Femur (tissue), 1 donor: Measurements from ENCODE around the gene RIPOR3.
A peak's percentile ranks its signal among the peaks of the same experiment; 100 is the strongest.
"Not testable (repeated sequence)": the region's sequence is repeated elsewhere in the genome, so short reads cannot be mapped to it uniquely, and the experiment has no call there.

Experiments used
- DNase-seq: peaks from one replicate; pipeline ENCODE4 v3.0.0-alpha.2; 2017

RIPOR3 gene

DNA sequence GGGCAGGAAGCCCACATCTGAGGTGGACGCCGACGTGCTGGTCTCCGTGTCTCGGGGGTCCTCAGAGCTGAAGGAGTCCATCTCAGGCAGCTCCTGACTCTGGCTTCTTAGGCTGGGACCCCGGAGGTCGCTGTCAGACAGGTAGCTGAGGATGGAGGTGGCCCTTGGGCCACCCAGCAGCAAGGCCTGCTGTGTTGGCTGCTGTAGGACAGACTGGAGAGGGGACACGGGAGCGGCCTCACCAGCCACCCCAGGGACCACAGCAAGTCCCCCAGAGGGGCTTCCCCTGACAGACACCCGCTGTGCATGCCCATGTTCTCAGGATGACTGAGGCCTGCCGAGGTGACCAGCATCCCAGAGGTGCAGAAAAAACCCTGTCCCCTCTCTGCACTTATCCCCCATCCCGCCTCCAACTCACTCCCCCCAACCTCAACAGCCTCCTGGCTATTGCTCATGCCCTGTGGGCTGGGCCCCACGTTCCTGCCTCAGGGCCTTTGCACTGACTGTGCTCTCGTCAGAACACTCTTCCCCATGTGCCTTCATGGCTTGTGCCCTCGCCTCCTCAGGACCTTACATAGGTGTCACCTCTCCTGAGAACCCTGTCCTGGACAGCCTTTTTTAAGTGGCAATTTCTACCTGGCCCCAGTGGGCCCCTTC is 88.8 kb downstream of the RIPOR3 start:
- DNase-seq: no peak

DNA sequence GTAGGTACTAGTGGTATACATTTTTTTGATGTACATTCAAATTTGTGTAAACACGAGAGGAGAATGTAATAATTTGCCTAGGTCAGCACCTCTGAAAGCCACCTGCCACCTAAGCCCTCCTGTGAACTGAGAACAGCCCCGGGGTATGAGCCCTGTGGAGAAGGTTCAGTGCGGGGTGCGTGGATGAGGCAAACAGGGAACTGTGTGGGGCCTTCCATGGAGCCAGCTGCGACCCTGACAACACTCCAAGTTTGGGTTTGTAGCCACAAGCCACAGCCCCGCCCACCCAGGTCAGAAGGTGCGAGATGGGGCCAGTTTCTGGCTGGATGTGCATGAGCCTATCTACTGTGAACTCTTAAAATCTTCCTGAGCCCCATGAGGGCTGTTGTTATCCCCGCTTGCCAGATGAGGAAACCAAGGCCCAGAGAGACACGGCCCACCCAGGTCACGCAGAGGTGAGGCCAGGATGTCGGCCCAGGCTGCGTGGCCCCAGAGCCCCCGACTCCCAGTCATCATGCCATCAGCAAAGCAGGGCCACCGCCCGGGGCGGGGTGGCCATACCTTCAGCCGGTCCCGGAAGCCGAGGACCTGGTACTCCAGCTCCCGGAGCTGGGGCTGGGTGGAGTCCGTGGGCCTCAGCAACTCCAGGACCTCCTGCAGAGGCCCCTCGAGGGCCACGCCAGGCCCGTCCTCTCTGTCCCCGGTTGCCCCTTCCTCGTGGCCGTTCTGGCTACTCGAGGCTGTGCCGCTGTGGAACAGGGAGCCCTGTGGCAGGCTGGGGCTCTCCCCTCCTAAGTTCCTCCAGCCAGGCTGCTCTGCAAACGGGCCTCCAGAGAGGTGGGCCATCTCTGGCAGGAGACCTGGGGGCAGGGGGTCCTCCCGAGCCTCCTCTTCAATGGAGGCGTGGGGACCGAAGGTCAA is 89.6 kb downstream of the RIPOR3 start:
- DNase-seq: no peak

DNA sequence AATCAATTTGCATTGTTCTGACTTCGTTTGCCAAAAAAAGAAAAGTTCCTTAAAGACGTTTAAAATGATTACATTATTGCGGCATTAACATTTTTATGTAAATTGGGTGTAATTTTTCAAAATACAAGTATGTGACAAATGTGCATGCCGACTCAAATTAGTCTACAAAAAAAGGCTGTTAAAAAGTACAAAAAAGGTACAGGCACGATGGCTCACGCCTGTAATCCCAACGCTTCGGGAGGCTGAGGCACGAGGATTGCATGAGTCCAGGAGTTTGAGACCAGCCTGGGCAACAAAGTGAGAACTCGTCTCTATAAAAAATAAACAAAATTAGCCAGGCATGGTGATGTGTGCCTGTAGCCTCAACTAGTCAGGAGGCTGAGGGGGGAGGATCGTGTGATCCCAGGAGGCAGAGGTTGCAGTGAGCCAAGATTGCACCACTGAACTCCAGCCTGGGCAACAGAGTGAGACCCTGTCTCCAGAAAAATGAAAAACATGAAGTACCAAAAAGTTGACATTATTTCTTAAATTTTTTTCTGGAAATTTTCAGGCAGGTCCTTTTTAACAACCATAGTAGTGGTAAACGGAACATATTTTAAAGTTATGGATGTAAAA is 91.0 kb downstream of the RIPOR3 start:
- no peak for DNase-seq

DNA sequence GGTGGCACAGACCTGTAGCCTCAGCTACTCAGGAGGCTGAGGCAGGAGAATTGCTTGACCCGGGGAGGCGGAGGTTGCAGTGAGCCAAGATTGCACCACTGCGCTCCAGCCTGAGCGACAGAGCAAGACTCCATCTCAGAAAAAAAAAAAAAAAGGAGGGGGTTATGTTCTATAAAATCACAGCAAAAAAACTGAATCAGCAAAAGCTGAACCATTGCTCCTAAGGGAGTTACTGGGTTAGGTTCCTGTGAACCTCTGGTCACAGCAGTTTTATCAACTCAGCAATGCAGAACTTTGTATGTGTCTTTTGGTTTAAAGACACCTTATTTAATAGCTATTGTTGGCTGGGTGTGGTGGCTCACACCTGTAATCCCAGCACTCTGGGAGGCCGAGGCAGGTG is 92.6 kb downstream of the RIPOR3 start:
- not testable (repeated sequence) for DNase-seq

DNA sequence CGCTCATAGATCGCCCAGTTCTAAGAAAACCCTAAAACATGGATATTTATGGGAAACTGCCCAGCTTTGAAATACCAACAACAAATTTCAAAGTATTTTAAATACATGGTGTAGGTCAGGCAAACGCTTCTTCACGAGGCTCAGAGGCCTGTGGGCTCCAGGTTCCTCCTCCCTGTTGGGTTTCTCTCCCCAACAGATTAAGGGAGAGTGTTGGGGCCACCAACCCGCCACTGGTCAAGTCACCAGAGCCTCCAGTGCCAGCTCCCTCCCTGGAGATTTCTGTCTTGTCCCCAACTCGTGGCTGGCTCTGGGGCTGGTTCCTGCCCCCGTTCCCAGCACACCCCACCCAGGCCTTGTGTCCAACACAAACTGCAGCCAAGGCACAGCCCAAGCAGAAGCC is 93.3 kb downstream of the RIPOR3 start:
- DNase-seq: no peak

DNA sequence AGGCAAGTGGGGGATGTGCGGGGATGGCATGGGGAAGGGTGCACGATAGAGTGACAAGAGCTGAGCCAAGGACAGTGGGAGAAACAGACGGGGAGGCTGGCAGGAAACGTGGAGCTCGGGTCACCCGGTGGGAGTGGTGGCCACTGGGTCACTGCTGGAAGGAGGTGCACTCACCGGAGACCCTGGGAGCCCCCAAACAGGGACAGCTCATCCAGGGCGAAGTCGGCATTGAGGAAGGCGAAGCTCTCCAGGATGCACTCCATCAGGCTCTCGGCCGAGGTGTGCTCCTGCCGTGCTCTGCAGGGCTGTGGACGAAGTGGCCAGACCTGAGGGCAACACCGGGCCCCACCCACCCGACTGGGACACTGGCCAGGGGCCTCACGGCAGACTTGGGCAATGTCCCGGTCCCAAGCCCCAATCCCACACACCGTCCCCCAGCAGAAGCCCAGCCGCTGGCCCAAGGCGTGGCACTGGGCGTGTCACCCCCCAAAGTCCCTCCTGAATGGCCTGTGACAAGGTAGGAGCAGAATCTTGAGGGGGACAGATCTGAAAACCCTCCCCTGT is 93.9 kb downstream of the RIPOR3 start:
- DNase-seq: no peak

DNA sequence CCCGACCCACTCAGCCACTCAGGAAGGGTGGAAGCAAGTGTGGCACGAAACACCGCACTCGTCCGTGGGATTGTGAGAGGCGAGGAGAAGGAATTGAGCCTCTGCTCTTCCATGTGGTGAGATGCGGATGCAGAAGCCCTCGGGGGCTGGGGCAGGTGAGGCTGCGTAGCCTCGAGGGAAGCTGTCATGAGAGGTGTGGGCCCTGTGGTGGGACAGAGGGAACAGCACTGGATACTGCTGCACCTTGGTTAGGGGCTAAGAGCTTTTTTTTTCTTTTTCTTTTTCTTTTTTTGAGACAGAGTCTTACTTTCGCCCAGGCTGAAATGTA is 94.7 kb downstream of the RIPOR3 start:
- no peak for DNase-seq

DNA sequence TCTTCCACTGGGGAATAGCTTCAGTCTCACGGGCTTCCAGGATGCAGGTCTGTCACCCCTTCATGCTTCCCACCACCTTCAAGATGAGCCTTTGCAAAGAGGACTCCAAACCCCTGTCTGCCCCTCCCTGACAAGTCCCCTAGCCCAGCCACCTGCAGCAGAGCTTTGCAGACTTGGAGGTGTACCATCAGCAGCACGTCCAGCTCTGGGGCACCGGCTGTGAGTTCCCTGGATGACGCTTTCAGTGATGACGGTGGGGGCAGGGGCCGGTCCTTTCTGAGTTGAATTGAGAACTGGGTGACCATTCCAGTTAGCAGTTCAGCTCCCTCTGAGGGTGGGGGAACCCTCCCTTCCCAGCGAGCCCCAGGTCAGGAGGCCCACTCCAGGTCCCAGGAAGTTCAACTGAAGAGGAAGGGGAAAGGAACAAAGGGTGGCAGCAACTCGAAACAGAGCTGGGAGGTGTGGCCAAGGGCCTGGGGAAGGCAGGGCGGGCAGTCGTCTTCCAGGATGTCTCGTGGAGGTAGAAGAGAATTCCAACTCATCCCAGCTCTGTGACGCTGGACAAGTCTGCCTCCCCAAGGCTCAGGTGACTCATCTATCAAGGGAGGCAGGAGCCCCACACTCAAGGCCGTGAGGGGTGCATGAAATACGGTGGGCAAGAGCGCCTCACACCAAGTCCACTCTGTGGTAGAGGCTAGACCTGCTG is 95.2 kb downstream of the RIPOR3 start:
- DNase-seq: no peak

DNA sequence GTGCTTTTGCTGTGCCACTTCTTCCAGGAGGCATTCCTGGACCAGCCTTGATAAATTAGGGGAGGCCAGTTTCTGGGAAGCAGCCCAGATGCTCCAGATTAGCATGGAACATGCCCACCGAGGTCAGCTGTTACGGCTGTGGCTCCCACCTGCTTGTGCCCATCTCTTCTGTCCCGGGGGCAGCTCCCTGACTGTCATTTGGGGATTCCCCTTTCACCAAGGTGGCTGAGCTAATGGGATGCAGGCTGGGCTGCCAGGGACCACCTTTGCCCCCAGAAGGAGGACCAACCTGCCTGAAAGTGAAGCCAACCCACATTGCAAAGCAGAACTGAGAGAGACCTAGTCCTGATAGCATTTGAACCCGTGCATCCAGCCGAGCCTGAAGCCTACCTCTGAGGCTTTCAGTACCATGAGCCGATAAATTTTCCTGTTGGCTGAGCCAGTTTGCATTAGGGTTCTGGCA is 95.9 kb downstream of the RIPOR3 start:
- no peak for DNase-seq

DNA sequence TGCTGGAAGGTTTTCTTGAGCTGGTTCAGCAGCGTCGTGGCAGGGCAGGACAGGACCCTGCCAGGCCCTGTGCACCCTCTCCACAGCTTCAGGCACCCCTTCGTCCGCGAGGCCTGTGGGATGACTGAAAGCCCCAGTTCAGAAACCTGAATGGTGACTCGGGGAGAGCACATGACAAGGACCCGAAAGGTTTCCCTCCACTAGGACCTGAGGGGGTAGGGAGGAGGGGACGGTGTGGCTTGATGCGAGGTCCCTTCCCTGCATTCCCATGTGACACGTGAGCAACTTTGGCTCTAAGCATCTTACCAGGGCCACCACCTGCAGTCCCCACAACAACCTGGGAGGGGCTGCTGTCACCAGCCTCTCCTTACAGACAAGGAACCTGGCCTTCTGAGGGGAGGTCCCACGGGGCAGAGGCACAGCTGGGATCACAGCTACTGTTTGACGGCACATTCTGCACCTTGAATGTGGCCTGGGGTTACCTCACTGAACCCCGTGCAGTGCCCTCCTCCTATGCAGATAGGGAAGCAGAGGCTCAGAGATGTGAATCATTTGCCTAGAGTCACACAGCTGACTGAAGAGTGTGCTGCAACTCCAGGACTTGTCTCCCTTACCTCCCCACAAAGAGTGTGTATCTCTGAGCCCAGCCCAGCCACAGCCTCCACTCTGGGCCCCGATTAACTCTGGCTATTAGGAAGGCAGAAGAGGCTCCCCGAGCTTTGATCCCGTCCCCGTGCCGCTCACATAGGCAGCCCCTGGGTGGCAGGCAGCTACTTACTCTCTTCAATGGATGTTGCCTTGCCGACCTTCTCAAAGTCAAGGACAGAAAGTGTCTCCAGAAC is 96.5 kb downstream of the RIPOR3 start:
- DNase-seq: no peak

DNA sequence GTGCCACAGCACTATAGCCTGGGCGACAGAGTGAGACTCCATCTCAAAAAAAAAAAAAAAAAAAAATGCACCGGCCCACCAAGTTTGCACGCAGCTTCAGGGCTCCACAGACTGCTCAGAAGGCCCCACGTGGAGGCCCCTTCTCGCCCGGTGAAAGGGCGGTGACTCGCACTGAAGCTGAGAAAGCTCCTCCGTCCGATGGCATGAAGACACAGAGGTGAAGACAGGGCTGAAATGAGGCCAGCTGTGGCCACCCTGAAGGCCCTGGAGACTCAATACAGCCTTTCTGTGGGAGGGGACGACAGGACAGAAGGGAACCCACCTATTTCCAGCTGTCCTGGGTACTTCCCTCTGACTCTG is 97.1 kb downstream of the RIPOR3 start:
- no peak for DNase-seq

DNA sequence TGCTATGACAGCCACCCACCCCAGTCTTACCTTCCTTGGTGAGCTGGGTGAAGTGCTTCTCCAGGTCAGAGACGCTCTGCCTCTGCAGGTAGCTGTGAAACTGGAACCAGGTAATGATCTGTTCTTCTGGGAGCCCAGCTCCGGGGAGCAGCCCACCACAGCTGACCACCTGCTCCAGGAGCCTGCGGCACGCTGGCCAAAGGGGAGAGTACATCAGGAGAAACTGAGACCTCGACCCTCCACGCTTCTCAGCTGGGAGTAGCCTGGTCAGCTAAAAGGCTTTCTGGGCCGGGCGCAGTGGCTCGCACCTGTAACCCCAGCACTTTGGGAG is 98.4 kb downstream of the RIPOR3 start:
- no peak for DNase-seq

DNA sequence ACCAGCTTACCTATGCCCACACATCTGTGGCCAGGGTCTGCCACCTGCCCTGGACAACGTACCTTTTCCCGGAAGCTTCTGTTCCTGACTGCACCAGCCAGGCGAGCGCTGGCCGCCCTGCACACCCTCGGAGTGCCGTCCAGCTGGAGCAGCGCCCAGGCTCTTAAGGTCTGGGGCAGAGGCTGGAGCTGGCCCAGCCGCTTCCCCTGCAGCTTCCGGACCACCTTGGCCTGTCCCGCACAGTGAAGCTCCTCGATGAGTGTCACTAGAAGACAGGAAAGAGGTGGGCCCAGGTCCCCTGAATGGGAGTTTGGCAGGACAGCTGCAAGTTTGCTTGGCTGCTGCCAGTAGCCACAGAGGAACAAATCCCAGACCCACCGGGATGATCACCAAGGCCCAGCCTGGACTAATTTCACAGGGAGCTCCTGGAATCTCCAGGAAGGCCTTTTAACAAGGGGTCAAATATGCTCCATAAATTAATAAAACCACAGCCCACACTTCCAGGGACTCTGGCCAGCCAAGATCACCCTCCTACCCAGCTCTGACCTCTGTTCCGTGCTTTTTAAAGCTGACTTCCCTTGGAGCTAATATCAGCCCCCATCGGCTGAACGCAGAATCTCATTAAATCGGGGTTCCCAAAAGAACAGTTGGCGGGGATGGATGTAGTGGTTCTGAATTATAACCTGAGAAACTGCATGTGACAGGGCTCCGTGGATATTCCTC is 98.9 kb downstream of the RIPOR3 start:
- no peak for DNase-seq

DNA sequence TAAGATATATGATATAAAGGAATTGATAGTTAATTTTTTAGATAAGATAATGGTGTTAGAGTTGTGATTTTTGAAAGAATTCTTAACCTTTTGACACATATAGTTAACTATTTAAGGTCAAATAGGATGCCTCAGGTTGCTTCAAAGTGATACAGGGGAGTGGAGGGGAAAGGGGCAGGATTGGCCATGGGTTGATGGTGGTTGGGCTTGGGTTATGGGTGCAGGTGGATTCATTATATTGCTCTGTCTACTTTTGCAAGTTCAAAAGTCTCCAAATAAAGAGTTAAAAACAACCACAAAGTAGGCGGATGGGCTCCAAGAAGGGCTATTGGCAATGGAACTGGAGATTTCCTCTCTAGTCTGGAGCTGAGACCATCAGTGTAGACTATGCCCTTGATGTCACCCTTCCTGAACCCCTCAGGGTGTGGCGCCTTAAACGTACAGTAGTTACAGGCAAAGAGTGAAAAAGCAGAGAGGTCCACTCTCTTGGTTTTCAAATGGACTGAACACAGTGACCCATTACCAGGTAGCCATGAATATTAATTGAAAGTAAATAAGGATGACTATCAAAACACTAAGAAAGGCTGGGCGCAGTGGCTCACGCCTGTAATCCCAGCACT is 100.0 kb downstream of the RIPOR3 start:
- no peak for DNase-seq

DNA sequence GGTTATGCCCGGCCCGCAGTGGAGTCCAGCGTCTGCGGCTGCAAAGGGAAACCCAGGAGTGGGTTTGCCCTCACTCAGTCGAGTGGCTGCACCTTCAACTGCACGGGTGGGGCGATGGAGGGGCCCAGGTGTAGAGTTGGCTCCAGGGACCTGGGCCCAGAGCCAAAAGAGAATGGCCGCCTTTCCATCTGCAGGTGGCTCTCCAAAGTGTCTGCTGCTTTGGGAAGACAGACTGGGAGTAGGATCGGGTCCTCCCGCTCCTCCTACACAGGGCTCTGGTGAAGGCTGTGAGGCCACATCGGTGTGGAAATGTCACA is 101.0 kb downstream of the RIPOR3 start:
- no peak for DNase-seq

DNA sequence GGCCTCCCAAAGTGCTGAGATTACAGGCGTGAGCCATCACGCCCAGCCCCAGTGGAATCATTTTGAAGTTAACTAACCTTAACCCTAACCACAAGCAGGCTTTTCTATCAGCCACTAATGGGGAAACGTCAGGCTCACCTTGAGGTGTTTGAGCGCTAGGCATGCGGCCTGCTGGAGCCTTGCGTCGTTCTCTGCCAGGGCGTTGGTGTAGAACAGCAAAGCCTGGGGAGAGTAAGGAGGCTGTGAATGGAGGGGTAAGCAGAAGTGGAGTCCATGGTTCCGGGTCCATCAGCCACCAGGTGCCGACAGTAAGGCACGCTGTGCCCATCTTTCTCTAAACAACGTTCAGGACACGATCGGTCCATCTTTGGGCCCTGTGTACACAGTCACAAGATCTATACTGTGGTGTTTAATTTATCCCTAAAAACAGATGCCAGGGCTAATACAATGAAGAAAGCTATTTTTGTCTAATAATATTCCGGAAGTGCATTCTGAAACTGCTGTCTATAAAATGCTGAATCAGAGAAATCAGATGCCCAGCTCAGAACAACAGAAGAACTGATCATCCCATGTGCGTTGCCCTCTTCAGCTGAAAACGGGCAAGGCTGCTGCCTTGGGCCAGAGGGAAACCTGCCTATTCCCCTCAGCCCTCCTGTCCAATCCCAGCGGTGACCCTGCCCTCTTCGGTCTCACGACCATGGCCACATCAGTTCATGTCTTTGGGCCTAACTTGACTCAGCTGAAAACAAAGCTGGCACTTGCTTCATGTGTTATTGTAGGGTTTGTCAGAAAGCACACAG is 101.6 kb downstream of the RIPOR3 start:
- no peak for DNase-seq

DNA sequence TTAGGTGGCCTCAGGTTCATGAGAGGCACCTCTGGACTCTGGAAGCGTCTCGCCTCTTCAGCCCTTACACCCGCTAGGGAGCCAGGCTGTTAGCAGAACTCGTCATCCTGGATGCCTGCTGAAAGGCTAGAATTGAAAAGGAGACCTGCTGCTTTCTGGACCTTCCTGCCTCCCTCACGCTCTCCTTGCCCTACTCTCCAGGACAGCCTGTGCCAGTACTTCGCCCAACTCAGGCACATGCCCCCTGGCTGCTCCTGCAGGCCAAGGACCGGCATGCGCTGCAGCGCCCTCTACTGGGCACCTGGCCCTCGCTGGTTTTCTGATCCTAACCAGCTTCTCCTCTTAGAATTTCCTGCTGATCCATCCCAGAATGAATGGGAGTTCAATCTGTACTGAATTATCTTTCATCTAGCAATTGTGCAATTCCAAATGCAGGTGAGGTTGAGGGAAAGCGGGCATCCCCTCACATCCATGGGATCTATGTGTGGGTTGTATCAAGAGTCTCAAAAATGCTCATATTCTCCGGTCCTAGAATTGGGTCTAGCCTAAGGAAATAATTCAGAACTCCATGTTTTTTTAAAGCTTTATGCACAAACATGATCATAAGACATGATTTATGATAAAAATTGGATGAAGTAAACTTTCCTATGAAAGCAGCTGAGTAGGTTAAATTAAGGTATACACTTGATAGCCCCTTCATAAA is 103.2 kb downstream of the RIPOR3 start:
- peak; percentile 71 for DNase-seq

DNA sequence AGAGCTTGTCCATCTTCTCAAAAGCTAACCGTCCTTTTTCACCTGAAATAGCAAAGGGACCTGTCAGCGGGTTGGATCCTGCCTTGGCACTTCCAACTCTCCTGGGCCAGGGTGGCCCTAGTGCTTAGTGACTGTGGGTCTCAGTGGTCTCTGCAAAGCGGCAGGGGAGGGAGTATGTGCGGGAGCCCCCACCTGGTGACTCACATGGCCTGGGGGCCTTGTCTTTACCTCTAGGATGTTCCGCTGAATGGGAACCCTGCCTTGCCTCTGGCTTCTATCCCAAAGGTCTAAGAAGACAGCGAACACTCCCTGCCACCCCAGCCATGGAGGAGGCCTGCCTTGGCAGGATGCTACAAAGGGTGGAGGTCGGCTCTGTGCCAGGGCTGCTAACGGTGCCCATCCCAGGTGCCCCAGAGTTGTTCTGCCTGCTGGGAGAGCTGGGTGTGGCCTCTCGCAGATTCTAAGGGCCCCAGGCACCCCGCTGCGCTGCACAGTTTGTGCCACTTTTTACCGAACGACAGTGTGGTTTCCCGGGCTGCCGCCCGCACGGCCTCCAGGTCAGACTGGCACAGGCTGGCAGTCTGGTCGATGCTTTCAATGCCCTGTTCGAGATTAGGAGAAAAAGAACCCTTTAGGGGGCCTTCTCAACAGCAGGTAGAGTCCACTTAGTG is 103.9 kb downstream of the RIPOR3 start:
- DNase-seq: no peak
